K562 (cell line): ENCODE measurements around the gene DNAJC8. TPM values are rescaled to one million over a fixed set of nuclear protein-coding genes. Genes with fewer than 3 reads are reported as not detected.

Source experiments
- CBX1 ChIP-seq: sonication (generic); IDR thresholded peaks from 2 replicates; pipeline ENCODE4 v1.6.1; 2016; ENCODE audit warnings: antibody characterized with exemption, low read depth, mild to moderate bottlenecking
- HDAC6 ChIP-seq: IDR thresholded peaks from 2 replicates; pipeline ENCODE4 v1.6.1; 2012; ENCODE audit warnings: low read depth, mild to moderate bottlenecking, control low read depth, inconsistent platforms, low read length, moderate library complexity
- MAFK ChIP-seq: IDR thresholded peaks from 2 replicates; pipeline ENCODE4 v1.6.1; 2011; ENCODE audit warnings: low read length, improper control_type of control experiment
- MEIS2 ChIP-seq: fragments of 450-650 bp; IDR thresholded peaks from 2 replicates; pipeline ENCODE4 v1.6.1; 2014; ENCODE audit warnings: mild to moderate bottlenecking; ENCODE audit not compliant: partially characterized antibody
- NR4A1 ChIP-seq, 2 experiments: fragments of 250-450 bp in 1 of 2; fragments of 450-650 bp in 1 of 2; sonication (Bioruptor Pico) in 1 of 2; IDR thresholded peaks; 2 replicates each; pipeline versions ENCODE4 v1.4.0 to v1.6.1; 2016 to 2020; ENCODE audit warnings: mild to moderate bottlenecking in 2 of 2, missing compliant biosample characterization in 1 of 2, missing genetic modification characterization in 1 of 2, moderate library complexity in 1 of 2
- PHB ChIP-seq: fragments of 250-450 bp; sonication (Bioruptor Pico); IDR thresholded peaks from 2 replicates; pipeline ENCODE4 v1.5.0; 2021
- RFX5 ChIP-seq: IDR thresholded peaks from 2 replicates; pipeline ENCODE4 v1.6.1; 2011; ENCODE audit warnings: low read depth, mild to moderate bottlenecking, improper control_type of control experiment, low read length
- TEAD2 ChIP-seq: fragments of 450-650 bp; IDR thresholded peaks from 2 replicates; pipeline ENCODE4 v1.6.1; 2016; ENCODE audit warnings: missing genetic modification characterization, control low read depth, missing compliant biosample characterization
- THRAP3 ChIP-seq: fragments of 450-650 bp; IDR thresholded peaks from 2 replicates; pipeline ENCODE4 v1.6.1; 2016; ENCODE audit warnings: mild to moderate bottlenecking, inconsistent platforms, borderline replicate concordance
- ZNF263 ChIP-seq: sonication (generic); formaldehyde crosslinking; IDR thresholded peaks from 2 replicates; pipeline ENCODE4 v1.8.0; 2022; ENCODE audit warnings: mild to moderate bottlenecking, missing genetic modification reagents, borderline replicate concordance
- ZNF316 ChIP-seq: fragments of 450-650 bp; IDR thresholded peaks from 2 replicates; pipeline ENCODE4 v1.6.1; 2016
- ZNF589 ChIP-seq: fragments of 200-800 bp; sonication (Bioruptor generic); IDR thresholded peaks from 2 replicates; pipeline ENCODE4 v1.6.1; 2016; ENCODE audit warnings: low read depth, missing genetic modification characterization, missing compliant biosample characterization
- ZZZ3 ChIP-seq: fragments of 450-650 bp; IDR thresholded peaks from 2 replicates; pipeline ENCODE4 v1.6.1; 2016; ENCODE audit warnings: antibody characterized with exemption, mild to moderate bottlenecking, moderate library complexity
- polyA plus RNA-seq, 8 experiments: library from polyadenylated mRNA; depleted of rRNA in 4 of 8; stranded (reverse) in 5 of 8; unstranded in 3 of 8; fragments of >200 nt; fragmentation: Nextera tagmentation in 2 of 8; fragmentation: Illumina TruSeq in 1 of 8; extraction: Ambion mirVana in 2 of 8; extraction: Trizol in 1 of 8; gene quantifications; 2 replicates each; pipeline versions ENCODE4 v1.2.1 to v1.2.3, GENCODE V29; 2011 to 2014; ENCODE audit warnings: inconsistent platforms in 1 of 8, missing spikeins in 1 of 8
- total RNA-seq, 7 experiments: library from RNA; depleted of rRNA in 6 of 7; stranded (reverse); fragments of >200 nt in 6 of 7; fragmentation: Illumina TruSeq in 2 of 7; extraction: Trizol in 2 of 7; gene quantifications; 2 replicates each; pipeline versions ENCODE4 v1.2.1 to v1.2.3, GENCODE V29; 2011 to 2021; ENCODE audit warnings: low replicate concordance in 1 of 7
- TF ChIP-seq, protein P1 (sequence below): sonication (generic); formaldehyde crosslinking; IDR thresholded peaks from 2 replicates; pipeline ENCODE4 v1.9.0; 2022; ENCODE audit warnings: mild to moderate bottlenecking, missing genetic modification reagents
- TF ChIP-seq, protein P2 (sequence below): fragments of 450-650 bp; IDR thresholded peaks from 2 replicates; pipeline ENCODE4 v1.7.0; 2016; ENCODE audit warnings: borderline replicate concordance
- TF ChIP-seq, protein P3 (sequence below): sonication (generic); formaldehyde crosslinking; IDR thresholded peaks from 2 replicates; pipeline ENCODE4 v1.8.1; 2023; ENCODE audit warnings: missing genetic modification reagents, mild to moderate bottlenecking, borderline replicate concordance
- TF ChIP-seq, protein P4 (sequence below): fragments of 450-650 bp; IDR thresholded peaks from 2 replicates; pipeline ENCODE4 v1.6.1; 2017; ENCODE audit warnings: antibody characterized with exemption, mild to moderate bottlenecking

Gene DNAJC8
- total and polyA plus RNA-seq, 9 of the 15 experiments (the other 6 are each of a cell fraction or from before 2014, with no cell fraction given), result 143 to 508 (median 209) TPM

DNA sequence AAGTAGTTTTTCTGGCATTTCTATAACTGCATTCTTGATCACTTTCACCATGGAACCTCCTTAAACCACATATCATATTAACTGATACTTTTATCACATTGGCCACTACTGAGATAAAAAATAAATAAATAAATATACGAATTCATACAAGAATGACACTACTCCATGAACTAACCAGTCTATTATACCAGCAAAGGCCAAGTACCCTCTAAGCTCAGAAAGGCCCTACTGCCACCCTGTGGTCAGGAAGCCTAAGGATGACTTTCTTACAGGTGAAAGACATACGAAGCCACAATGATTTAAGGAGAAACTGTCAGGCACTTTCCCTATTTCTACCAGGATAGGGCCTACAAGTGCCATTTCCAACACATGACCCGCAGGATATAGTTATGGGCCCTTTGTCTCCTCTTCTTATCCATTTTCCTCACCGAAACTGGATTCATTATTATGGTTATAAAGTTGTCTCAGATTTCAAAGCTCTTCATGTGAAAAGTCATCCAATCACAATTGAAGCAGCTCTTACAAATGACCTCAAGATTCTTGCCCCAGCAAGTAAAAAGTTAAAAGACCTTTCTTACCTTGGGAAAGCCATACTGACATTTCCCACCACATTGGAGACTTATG, 23.9 kb downstream of the DNAJC8 start (continued):
- TF ChIP-seq MAFK (0 out of 2 replicates have a peak, but pooled peaks have one; percentile 21), HDAC6 (no peak), ZNF263 (CRISPR knock-in tag) (peak; percentile 18; the same call in 1 of the 2 replicates), ZNF589 (CRISPR knock-in tag) (no peak), THRAP3 (no peak), NR4A1 (CRISPR knock-in tag; IDR thresholded peaks at IDR 0.05) (no peak), NR4A1 (tag; IDR thresholded peaks at IDR 0.05) (no peak), PHB (no peak), MEIS2 (peak; percentile 71), TEAD2 (tag) (0 out of 2 replicates have a peak, but pooled peaks have one; percentile 17), CBX1 (no peak), ZNF316 (no peak), ZZZ3 (0 out of 2 replicates have a peak, but pooled peaks have one; percentile 69), RFX5 (no peak)
- TF ChIP-seq, protein P1, sequence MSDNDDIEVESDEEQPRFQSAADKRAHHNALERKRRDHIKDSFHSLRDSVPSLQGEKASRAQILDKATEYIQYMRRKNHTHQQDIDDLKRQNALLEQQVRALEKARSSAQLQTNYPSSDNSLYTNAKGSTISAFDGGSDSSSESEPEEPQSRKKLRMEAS (CRISPR knock-in tag), result no peak
- TF ChIP-seq, protein P2, sequence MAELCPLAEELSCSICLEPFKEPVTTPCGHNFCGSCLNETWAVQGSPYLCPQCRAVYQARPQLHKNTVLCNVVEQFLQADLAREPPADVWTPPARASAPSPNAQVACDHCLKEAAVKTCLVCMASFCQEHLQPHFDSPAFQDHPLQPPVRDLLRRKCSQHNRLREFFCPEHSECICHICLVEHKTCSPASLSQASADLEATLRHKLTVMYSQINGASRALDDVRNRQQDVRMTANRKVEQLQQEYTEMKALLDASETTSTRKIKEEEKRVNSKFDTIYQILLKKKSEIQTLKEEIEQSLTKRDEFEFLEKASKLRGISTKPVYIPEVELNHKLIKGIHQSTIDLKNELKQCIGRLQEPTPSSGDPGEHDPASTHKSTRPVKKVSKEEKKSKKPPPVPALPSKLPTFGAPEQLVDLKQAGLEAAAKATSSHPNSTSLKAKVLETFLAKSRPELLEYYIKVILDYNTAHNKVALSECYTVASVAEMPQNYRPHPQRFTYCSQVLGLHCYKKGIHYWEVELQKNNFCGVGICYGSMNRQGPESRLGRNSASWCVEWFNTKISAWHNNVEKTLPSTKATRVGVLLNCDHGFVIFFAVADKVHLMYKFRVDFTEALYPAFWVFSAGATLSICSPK, result no peak
- TF ChIP-seq, protein P3, sequence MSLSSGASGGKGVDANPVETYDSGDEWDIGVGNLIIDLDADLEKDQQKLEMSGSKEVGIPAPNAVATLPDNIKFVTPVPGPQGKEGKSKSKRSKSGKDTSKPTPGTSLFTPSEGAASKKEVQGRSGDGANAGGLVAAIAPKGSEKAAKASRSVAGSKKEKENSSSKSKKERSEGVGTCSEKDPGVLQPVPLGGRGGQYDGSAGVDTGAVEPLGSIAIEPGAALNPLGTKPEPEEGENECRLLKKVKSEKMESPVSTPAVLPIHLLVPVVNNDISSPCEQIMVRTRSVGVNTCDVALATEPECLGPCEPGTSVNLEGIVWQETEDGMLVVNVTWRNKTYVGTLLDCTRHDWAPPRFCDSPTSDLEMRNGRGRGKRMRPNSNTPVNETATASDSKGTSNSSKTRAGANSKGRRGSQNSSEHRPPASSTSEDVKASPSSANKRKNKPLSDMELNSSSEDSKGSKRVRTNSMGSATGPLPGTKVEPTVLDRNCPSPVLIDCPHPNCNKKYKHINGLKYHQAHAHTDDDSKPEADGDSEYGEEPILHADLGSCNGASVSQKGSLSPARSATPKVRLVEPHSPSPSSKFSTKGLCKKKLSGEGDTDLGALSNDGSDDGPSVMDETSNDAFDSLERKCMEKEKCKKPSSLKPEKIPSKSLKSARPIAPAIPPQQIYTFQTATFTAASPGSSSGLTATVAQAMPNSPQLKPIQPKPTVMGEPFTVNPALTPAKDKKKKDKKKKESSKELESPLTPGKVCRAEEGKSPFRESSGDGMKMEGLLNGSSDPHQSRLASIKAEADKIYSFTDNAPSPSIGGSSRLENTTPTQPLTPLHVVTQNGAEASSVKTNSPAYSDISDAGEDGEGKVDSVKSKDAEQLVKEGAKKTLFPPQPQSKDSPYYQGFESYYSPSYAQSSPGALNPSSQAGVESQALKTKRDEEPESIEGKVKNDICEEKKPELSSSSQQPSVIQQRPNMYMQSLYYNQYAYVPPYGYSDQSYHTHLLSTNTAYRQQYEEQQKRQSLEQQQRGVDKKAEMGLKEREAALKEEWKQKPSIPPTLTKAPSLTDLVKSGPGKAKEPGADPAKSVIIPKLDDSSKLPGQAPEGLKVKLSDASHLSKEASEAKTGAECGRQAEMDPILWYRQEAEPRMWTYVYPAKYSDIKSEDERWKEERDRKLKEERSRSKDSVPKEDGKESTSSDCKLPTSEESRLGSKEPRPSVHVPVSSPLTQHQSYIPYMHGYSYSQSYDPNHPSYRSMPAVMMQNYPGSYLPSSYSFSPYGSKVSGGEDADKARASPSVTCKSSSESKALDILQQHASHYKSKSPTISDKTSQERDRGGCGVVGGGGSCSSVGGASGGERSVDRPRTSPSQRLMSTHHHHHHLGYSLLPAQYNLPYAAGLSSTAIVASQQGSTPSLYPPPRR (CRISPR knock-in tag), result no peak
- TF ChIP-seq, protein P4, sequence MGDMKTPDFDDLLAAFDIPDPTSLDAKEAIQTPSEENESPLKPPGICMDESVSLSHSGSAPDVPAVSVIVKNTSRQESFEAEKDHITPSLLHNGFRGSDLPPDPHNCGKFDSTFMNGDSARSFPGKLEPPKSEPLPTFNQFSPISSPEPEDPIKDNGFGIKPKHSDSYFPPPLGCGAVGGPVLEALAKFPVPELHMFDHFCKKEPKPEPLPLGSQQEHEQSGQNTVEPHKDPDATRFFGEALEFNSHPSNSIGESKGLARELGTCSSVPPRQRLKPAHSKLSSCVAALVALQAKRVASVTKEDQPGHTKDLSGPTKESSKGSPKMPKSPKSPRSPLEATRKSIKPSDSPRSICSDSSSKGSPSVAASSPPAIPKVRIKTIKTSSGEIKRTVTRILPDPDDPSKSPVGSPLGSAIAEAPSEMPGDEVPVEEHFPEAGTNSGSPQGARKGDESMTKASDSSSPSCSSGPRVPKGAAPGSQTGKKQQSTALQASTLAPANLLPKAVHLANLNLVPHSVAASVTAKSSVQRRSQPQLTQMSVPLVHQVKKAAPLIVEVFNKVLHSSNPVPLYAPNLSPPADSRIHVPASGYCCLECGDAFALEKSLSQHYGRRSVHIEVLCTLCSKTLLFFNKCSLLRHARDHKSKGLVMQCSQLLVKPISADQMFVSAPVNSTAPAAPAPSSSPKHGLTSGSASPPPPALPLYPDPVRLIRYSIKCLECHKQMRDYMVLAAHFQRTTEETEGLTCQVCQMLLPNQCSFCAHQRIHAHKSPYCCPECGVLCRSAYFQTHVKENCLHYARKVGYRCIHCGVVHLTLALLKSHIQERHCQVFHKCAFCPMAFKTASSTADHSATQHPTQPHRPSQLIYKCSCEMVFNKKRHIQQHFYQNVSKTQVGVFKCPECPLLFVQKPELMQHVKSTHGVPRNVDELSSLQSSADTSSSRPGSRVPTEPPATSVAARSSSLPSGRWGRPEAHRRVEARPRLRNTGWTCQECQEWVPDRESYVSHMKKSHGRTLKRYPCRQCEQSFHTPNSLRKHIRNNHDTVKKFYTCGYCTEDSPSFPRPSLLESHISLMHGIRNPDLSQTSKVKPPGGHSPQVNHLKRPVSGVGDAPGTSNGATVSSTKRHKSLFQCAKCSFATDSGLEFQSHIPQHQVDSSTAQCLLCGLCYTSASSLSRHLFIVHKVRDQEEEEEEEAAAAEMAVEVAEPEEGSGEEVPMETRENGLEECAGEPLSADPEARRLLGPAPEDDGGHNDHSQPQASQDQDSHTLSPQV, result peak; percentile 58; the same call in 1 of the 2 replicates
